AG20443 (cell line): ENCODE results near the gene GGT1.
"Not testable (repeated sequence)": the region's sequence is repeated elsewhere in the genome, so short reads cannot be mapped to it uniquely, and the experiment has no call there.

Experiments used
- DNase-seq: peaks from one replicate; pipeline ENCODE4 v3.0.0; 2012; ENCODE audit warnings: low spot score, mixed read lengths

GGT1 gene

GRCh38 chr22:24599958-24600715 is 2.9 kb upstream of the GGT1 start:
- not testable (repeated sequence) for DNase-seq

GRCh38 chr22:24601217-24602104 is 1.5 kb upstream of the GGT1 start:
- DNase-seq = no peak

GRCh38 chr22:24602105-24602749 is 766 bp upstream of the GGT1 start:
- not testable (repeated sequence) for DNase-seq

DNA sequence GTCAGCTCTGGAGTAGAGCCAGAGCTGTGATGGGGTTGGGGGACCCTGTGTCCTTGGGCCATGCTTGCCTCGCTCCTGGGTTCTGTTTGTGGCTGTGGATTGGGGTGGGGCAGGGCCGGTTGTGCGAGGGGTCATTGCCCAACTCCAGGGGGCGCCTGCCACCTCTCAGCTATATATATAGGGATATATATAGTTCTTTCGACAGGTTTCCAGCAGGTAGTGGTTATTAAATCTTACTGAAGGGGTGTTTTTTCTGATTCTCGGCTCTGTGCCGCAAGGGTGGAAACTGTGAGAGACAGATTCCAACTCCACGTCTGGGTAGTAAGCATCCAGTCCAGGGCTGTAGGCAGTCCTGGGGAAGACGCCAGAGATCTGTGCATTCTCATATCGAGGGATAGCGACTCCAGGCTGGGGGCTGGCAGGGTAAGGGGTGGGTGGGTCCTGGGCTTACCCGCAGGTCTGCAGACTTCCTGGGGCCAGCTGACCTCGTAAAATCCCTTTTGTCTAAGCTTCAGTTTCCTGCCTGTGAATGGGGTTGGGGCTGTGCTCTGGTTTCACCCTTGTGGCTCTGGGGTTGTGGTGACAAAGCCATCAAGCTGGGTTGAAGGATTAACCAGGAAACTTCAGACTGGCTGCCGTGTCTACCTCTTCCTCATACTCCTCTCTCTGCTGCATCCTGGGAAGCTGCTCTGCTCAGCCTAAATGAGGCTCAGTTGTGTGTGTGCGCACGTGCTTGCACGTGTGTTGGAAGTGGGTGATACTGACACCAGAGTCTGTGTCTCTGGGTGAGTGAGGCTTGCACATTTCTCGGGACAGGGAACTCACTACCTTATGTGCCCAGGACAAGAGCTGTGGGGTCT is 1.0 kb downstream of the GGT1 start:
- DNase-seq = not testable (repeated sequence)

DNA sequence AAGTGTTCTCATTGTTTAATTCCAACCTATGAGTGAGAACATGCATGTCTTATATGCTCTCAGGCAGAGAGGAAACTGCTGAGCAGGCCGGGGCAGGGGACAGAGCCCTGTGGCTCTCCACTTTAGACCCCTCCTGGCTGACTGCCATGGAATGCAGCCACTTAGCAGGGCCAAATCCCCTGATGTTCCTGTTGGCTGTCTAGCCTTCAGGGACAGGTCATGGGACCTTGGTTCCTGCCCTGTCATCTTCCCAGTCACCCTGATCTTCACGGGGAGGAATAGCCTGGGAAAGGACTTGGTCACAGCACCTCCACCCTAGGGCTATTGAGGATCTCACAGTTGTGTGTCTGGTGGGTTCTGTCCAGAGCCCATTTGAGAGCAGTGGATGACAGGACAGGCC is 3.3 kb downstream of the GGT1 start:
- not testable (repeated sequence) for DNase-seq

- DNase-seq = not testable (repeated sequence)
Observed at GRCh38 chr22:24607429-24607983, 4.5 kb downstream of the GGT1 start.

DNA sequence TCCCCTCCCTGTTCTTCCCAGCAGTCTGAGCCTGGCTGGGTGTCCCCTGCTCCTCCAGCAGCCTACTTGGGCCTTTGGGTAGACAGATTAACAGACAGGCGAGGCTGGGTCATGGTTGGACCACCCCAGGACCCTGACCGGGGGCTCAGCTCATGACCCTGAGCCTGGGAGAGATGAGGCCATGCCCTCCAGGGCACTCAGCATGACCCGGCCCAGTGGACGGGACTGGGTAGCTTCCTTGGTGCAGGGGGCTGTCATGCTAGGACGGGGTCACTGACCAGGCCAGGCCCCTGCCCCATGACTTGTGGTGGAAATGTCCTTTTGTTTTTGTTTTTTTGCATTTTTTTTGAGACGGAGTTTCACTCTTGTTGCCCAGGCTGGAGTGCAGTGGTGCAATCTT is 5.3 kb downstream of the GGT1 start:
- DNase-seq = not testable (repeated sequence)

DNA sequence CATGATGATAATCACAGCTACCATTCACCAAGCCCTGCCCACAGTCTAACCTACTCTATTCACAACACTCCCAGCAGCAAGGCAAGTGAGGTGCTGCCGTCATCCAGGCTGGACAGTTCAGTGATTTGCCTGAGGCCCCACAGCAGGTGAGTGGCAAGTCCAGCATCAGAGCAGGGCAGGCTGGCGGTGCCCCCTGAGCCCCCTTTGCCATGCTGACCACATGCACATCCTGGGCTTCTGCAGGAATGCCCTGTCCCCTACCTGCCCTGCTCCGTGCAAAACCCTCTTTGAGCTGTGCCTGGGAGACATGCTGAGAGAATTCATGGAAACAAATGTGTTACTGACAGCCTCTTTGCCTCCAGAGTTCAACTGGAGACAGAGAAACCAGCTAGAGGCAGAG is 6.9 kb downstream of the GGT1 start:
- DNase-seq = not testable (repeated sequence)

- not testable (repeated sequence) for DNase-seq
Observed at GRCh38 chr22:24614794-24615193, 11.8 kb downstream of the GGT1 start.

GRCh38 chr22:24621244-24621643 is 18.3 kb downstream of the GGT1 start:
- DNase-seq = not testable (repeated sequence)

- not testable (repeated sequence) for DNase-seq
Observed at GRCh38 chr22:24622596-24622995, 19.6 kb downstream of the GGT1 start.

DNA sequence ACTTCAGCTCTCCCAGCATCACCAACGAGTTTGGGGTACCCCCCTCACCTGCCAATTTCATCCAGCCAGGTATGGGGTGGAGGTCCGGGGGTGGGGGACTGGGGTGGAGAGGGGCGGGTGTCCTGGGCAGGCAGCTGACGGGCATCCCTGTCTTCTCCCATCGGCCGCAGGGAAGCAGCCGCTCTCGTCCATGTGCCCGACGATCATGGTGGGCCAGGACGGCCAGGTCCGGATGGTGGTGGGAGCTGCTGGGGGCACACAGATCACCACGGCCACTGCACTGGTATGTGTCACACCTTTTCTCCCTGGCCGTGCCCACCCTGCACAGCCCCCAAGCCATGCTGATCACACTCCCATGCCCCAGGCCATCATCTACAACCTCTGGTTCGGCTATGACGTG is 24.9 kb downstream of the GGT1 start:
- DNase-seq = not testable (repeated sequence)

DNA sequence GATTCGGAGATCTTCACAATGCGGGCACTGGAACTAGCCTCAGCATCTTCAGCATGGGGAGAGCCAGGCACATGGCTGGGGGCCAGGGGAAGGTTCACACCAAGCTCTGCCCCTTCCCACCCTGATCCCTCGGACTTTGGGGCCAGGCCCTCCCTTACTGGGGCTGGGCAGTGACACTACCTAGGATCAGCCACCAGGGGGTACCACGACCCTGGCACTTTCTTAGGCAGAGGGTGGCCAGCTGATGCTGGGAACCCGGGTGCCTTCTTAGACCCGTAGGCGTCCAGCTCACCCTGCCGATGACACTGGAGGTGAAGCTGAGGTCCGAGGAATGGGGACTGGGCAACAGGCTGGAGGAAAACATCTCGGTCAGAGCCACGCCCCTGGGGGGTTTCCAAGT is 26.1 kb downstream of the GGT1 start:
- DNase-seq = not testable (repeated sequence)

- DNase-seq = not testable (repeated sequence)
Observed at GRCh38 chr22:24630812-24631427, 27.9 kb downstream of the GGT1 start.

GRCh38 chr22:24631430-24632122 is 28.6 kb downstream of the GGT1 start:
- DNase-seq = not testable (repeated sequence)

DNA sequence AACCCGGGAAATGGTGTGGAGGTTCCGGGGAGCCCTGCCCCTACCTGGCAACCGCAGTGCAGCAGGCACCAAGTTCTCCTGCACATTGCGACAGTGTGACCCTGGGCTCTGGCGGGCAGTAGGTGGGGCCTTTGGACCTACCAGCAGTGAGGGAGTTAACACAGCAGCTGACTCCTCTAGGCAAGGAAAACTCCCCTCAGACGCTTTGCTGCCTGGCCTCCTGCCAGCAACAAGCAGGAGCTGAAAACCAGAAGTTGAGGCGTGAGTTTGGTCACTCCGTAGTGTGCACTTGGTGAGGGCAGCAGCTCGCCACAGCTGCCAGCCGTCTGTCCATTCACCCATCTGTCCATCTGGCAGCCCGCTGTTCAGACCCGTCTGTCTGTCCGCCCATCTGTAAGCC is 29.6 kb downstream of the GGT1 start:
- DNase-seq = not testable (repeated sequence)

- DNase-seq = not testable (repeated sequence)
Observed at GRCh38 chr22:24633231-24634023, 30.4 kb downstream of the GGT1 start.

- not testable (repeated sequence) for DNase-seq
Observed at GRCh38 chr22:24634776-24635389, 31.9 kb downstream of the GGT1 start.

DNA sequence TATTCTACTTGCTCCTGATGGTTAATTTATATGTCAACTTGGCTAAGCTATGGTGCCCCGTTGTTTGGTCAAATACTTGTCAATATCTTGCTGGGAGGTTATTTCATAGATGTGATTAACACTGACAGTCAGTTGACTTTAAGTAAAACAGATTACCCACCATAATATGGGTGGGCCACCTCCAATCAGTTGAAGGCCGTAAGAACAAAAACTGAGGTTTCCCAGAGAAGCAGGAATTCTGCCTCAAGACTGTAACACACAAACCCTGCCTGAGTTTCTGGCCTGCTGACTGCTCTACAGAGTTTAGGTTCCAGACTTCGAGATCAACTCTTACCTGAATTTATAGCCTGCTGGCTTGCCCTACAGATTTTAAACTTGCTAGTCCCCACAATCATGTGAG is 33.5 kb downstream of the GGT1 start:
- DNase-seq = not testable (repeated sequence)
